Measurements from ENCODE around the gene VEGFD.

- TF ChIP-seq POLR2A (IDR thresholded peaks at IDR 0.05) (no peak), CTCF (IDR thresholded peaks at IDR 0.05) (no peak), POLR2AphosphoS5 (IDR thresholded peaks at IDR 0.05) (no peak)
Observed at GRCh38 chrX:15376956-15377355, 7.3 kb downstream of the VEGFD start.

Data from transverse colon (tissue), 4 donors.